Stimulated activated CD4-positive, alpha-beta T cell treated with anti-CD3 and anti-CD28 coated beads, Interleukin-4, amount 100 ng/mL, for 1 hour (primary cell): ENCODE measurements around the gene TBC1D21.

Experiments used
- DNase-seq: peaks from one replicate; pipeline ENCODE4 v3.0.0-alpha.2; 2020

Gene TBC1D21

GRCh38 chr15:73912030-73912596 lies 38.7 kb downstream of the TBC1D21 start:
- no peak for DNase-seq

- no peak for DNase-seq
These were observed 40.8 kb downstream of the TBC1D21 start for GRCh38 chr15:73914145-73914544.

DNA sequence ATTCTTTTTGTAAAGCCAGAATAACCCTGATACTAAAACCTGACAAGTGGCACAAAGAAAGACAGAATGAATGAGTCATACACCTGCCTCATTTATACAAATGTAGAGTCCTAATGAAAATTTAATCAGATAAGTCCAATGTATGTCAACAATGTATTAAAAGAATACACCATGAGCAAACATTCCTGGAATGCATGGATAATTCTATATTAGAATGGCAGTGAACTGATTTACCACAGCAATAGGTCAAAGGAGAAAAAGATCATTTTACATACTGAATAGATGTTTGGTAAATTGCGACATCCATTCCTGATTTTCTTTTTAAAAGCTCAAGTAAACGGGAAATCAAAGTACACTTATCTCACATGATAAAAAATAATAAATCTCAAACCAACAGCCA lies 41.7 kb downstream of the TBC1D21 start:
- no peak for DNase-seq

- no peak for DNase-seq
These were observed 45.4 kb downstream of the TBC1D21 start for GRCh38 chr15:73918784-73919183.

GRCh38 chr15:73919706-73920105 lies 46.3 kb downstream of the TBC1D21 start:
- no peak for DNase-seq

DNA sequence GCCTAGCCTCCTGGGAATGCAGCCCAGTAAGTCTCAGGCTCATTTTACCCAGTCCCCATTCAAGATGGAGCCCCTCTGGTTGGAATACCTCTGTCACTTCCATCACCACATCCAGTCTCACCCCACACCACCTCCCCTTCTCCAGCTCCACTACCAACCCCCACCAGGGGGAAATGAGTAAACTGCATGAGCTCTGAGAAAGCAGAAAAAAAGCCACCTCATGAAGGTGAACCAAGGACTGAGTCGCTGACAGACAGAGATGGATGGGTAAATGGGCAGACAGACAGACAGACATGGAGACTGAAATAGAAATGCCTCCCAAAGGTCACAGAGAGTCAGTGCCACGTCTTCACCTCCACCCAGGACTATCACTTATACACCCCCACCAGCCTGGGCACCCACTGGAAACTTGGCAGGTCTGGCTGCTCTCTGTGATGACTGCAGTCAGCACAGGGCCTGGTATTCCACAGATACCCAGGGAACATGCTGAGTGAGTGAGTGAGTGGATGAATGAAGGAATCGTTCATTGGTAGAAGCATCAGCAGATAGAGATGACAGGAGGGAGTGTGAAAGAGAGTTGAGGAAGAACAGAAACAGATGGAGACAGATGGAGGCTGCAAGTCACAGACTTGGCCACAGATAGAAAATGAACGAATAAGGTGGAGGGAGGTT lies 48.0 kb downstream of the TBC1D21 start:
- DNase-seq = no peak

- DNase-seq = no peak
These were observed 49.1 kb downstream of the TBC1D21 start for GRCh38 chr15:73922186-73923151.

DNA sequence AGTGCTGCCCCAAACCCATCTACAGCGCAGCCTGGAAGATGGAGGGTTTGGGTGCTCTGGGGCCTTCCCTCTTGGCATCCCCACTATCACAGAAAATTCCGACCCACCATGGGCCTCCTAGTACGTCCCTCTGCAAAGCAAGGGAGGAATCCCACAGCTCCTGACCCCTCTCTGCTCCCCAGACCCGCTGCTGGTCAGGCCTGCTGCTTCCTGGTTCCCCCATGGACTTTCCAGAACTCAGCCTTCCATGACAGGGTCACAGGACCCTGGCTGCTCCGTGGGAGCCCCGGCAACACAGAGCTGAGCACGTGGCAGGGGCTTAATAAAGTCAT lies 49.8 kb downstream of the TBC1D21 start:
- DNase-seq = no peak

- DNase-seq = no peak
These were observed 50.3 kb downstream of the TBC1D21 start for GRCh38 chr15:73923488-73924164.

DNA sequence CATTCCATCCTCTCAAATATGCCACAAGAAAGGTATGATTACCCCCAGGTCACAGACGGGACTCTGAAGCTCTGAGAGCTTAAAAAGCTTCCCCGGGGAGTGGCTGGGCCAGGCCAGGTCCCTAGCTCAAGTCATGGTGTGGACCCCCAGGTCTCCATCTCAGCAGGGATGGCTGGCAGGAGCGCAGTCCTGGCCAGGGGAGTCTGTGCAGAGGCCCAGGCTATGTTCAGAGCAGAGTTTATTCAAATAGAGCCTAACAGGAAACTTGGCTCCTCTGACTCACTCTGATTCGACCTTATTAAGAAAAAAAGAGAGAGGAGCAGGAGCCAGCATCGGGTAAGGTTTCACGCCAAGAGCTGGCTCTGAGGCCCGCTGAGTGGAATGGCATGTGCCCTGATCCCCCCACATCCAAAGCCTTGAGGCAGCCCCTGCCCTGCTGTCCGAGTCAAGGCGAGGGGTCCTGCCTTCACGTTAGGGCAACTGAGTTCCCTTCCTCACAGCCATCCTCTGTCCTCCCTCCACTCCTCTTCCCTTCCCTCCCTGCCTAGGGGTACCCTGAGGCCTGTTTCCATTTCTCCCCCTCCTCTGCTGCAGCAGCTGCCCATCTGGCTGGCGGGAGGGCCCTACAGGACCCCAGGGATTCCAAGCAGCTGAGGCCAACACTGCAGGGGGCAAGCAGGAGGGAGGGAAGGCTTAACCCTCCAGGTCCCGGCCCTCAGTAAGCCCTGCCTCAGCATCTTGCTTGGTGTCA lies 51.0 kb downstream of the TBC1D21 start:
- DNase-seq = peak; percentile 16

- no peak for DNase-seq
These were observed 52.5 kb downstream of the TBC1D21 start for GRCh38 chr15:73925848-73926218.

GRCh38 chr15:73926219-73927002 lies 53.0 kb downstream of the TBC1D21 start, which contains the start of gene LOXL1:
Gene LOXL1 (plus strand): TSS chr15:73926462. CDS start chr15:73926784, 322 bp downstream.
- no peak for DNase-seq

DNA sequence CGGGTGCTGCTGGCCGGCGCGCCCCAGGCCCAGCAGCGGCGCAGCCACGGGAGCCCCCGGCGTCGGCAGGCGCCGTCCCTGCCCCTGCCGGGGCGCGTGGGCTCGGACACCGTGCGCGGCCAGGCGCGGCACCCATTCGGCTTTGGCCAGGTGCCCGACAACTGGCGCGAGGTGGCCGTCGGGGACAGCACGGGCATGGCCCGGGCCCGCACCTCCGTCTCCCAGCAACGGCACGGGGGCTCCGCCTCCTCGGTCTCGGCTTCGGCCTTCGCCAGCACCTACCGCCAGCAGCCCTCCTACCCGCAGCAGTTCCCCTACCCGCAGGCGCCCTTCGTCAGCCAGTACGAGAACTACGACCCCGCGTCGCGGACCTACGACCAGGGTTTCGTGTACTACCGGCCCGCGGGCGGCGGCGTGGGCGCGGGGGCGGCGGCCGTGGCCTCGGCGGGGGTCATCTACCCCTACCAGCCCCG lies 53.7 kb downstream of the TBC1D21 start:
- peak; percentile 44 for DNase-seq

DNA sequence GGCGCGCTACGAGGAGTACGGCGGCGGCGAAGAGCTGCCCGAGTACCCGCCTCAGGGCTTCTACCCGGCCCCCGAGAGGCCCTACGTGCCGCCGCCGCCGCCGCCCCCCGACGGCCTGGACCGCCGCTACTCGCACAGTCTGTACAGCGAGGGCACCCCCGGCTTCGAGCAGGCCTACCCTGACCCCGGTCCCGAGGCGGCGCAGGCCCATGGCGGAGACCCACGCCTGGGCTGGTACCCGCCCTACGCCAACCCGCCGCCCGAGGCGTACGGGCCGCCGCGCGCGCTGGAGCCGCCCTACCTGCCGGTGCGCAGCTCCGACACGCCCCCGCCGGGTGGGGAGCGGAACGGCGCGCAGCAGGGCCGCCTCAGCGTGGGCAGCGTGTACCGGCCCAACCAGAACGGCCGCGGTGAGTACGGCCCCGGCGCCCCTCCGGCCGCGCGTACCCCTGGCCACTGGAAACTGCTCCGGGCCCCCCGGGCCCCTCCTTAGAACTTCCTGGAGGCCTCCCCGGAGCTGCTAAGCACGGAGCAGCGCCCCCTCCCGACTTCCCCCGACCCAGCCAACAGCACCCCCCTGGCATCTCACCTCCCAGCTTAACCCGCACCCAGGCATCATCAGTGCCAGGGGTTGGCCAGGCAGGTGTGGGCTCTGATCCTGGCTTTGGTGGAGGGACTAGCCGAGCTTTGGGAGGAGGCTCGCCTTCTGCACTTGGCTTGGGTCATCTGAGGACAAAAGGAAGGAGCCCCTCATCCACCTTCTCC lies 54.3 kb downstream of the TBC1D21 start:
- peak; percentile 83 for DNase-seq

DNA sequence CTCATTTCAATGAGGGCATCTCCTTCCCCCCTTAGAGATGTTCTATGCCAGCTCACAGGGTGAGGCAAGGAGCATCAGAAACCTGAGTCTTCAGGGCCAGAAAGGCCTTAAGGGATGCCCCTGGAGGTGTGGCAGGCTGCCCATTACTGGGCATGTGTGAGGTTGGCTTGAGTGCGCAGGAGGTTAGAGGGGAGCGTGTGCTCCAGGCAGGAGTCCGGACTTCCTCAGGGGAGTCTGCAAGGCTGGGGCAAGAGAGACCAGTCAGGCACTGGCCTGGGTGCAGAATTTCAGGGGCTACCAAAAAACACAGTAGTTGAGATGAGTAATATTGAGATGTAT lies 54.8 kb downstream of the TBC1D21 start:
- DNase-seq = no peak

- no peak for DNase-seq
These were observed 55.7 kb downstream of the TBC1D21 start for GRCh38 chr15:73928971-73929627.

DNA sequence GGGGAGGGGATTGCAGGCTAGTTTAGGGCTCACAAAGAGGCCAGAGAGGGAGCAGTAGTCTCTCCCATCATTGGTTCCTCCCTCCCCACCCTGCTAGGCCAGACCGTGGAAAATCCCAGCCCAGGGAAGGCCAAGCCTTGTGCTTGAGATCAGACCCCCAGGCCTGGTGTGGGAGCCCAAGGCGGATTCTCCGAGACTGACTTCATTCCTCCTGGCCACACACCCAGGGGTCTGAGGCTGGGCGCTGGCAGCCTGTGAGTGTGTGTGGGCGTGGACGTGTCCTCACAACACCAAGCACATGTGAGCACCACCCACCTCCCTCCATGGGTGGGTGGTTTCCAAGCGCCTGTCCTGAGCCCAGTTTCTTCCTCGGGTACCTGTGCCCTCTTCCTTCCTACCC lies 57.0 kb downstream of the TBC1D21 start:
- no peak for DNase-seq

DNA sequence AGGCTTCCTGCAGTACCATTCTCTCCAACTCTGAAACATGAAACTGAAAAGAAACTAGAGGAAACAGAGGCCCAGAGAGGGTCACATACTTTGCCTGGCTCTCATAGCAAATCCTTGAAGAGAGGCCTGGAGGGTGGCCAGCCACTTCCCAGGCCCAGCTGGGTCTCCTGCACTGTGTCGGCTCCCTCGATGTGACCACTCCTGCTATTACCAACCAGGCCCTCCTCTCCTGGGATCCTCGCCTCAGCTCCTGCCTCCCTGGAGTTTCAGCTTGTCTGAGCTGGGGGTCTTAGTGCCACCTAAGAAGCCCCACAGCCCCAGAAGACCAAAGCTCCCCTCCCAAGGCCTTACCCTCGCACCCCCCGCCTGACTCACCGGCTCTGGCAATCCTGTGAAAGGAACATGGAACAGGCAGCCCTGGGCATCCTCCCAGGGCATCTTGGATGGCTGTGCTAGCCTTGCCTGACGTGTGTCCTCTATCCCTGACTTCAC lies 57.5 kb downstream of the TBC1D21 start:
- no peak for DNase-seq

DNA sequence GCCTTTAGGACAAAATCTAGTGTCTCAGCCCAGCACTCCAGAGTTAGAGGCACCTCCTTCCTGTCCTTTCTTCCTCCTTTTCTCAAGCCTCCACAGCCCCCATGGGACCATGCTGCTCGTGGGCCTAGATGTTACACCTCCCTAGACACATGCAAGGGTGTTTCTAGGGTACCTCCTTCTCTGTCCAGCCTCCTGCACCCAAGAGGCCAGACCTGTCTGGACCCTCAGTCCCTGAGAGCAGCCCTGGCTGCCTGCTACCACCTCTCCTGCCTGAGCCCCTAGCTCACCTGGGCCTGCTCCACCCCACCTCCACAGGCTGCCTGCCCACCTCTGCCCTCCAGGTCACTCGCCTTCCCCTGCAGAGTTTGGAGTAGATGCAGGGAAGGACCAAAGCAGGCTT lies 58.1 kb downstream of the TBC1D21 start:
- DNase-seq = no peak
